OCI-LY3 (cell line): ENCODE results near the gene TFPT.

Experiments used
- CTCF ChIP-seq: fragments of 200-600, 300-600 bp; sonication (generic); IDR thresholded peaks from 2 replicates; pipeline ENCODE4 v1.5.1; 2014; ENCODE audit warnings: antibody characterized with exemption, low read length, low read depth
- EZH2phosphoT487 ChIP-seq: fragments of 200-600 bp; shearing (Covaris generic); IDR thresholded peaks from 2 replicates; pipeline ENCODE4 v1.6.1; 2018; ENCODE audit warnings: antibody characterized with exemption, mixed run types, low read depth

DNA sequence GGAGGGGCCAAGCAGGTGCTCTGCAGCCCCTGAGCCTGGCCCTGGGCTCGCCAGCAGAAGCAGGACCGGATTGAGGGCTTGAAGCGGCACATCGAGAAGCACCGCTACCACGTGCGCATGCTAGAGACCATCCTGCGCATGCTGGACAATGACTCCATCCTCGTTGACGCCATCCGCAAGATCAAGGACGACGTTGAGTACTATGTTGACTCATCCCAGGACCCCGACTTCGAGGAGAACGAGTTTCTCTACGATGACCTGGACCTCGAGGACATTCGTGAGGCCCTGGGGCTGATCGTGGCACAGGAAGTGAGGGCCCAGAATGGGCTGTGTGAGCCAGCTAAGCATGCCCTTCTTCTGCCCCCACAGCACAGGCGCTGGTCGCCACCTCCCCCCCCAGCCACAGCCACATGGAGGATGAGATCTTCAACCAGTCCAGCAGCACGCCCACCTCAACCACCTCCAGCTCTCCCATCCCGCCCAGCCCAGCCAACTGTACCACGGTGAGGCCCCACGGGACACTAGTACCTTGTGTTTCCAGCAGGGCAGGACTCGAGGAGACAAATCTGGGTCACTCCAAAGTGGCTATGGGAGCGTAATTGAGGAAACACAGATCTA is 30.2 kb upstream of the TFPT start:
- TF ChIP-seq EZH2phosphoT487 = no peak
- no peak for TF ChIP-seq CTCF
